MCF 10A (cell line): ENCODE data around the gene ADAM17. TPM values are rescaled to one million over a fixed set of nuclear protein-coding genes. Genes with fewer than 3 reads are reported as not detected.

Experiments used
- BruUV-seq: library from RNA; stranded (reverse); fragments of 400-500 nt; replicated peaks from 2 replicates; lab custom pipeline; 2021; lab: Mats Ljungman, UMichigan
- CTCF ChIA-PET: fragments of 300-600 bp; sonication (Branson Sonifier 250); formaldehyde crosslinking; extraction: SDS; loops from one replicate; lab custom pipeline; 2021; ENCODE audit warnings: antibody characterized with exemption, inconsistent platforms; lab: Yijun Ruan, JAX
- POLR2A ChIA-PET: fragments of 300-600, 350-650 bp; sonication (Branson Sonifier 250); formaldehyde crosslinking; extraction: SDS; loops from one replicate; lab custom pipeline; 2020; ENCODE audit warnings: antibody characterized with exemption, inconsistent platforms; lab: Yijun Ruan, JAX
- DNase-seq: peaks from one replicate; pipeline ENCODE4 v3.0.0-alpha.2; 2018; ENCODE audit not compliant: unreplicated experiment
- H3K27ac Mint-ChIP-seq: one replicate; pipeline ENCODE4 v1.8.0; 2022; ENCODE audit warnings: mild to moderate bottlenecking, low read depth, mixed read lengths; ENCODE audit not compliant: unreplicated experiment
- H3K27me3 Mint-ChIP-seq: one replicate; pipeline ENCODE4 v1.8.0; 2022; ENCODE audit warnings: mixed read lengths; ENCODE audit not compliant: insufficient read depth, unreplicated experiment
- H3K36me3 Mint-ChIP-seq: one replicate; pipeline ENCODE4 v1.8.0; 2022; ENCODE audit warnings: mild to moderate bottlenecking, moderate library complexity, mixed read lengths; ENCODE audit not compliant: insufficient read depth, unreplicated experiment
- H3K4me1 Mint-ChIP-seq: one replicate; pipeline ENCODE4 v1.8.0; 2022; ENCODE audit warnings: mixed read lengths; ENCODE audit not compliant: insufficient read depth, unreplicated experiment
- H3K4me3 Mint-ChIP-seq: one replicate; pipeline ENCODE4 v1.8.0; 2022; ENCODE audit warnings: mild to moderate bottlenecking, moderate library complexity, mixed read lengths; ENCODE audit not compliant: unreplicated experiment
- H3K9me3 Mint-ChIP-seq: one replicate; pipeline ENCODE4 v1.8.0; 2022; ENCODE audit warnings: mixed read lengths; ENCODE audit not compliant: unreplicated experiment
- intact Hi-C: fragments of 100-400 bp; cut with micrococcal nuclease; formaldehyde crosslinking; loops from 2 replicates; pipeline ENCODE4 v1.14.1; 2022
- total RNA-seq: library from RNA; stranded (reverse); gene quantifications from 2 replicates; pipeline ENCODE4 v1.2.3, GENCODE V29; 2022
- TF ChIP-seq, protein P1 (sequence below): fragments of 200-600 bp; IDR thresholded peaks from one replicate; pipeline ENCODE4 v1.8.0; 2022; ENCODE audit warnings: antibody characterized with exemption, mild to moderate bottlenecking; ENCODE audit not compliant: unreplicated experiment

The ADAM17 gene
- total RNA-seq, 1 experiment from 2014 or later = 44.3 TPM

DNA sequence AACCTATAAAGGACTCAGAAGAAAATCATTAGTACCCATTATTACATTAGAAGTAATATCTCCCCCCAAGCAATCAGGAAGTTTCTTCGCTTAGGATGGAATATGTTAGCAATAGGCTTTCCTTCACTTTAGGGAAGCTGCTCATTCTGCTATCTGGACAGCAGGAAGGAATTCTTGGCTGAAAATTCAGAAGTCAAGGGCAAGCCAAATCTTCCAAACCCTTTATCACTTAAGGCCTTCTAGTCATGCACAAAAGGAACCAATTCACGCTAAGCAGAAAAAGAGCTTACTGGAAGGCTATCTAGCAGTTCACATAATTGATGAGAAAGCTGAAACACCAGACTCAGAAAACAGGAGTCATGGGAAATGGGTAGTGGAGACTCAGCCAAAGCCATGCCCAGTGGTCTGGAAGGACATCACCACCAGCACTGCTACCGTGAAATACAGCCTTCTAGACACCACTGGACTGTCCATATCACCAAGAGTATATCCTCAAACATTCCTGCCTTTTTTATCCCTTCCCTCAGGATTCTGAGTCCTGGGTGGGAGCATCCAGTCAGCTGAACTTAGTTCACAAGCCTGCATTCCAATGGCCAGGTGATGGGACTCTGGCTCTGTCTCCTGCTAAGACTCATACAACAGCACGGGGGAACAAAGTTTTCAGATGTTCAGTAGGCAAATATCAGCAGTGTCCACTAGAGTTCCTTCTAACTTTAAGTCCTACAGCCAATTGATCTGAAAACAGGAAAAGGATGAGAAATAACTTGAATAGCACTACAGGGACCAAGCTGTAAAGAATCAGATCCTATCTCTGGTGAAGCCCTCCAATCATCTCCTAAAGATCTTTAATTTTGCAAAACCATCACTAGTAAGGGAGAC is 14.8 kb upstream of the ADAM17 start:
- ChIA-PET POLR2A (interaction anchor here (0.5 to 2.9 kb wide), 6 partner anchors 14 to 160 kb away, joined by 3 to 21 read pairs (median 4); partner anchors contain the start of genes ADAM17 and YWHAQ), CTCF (interaction anchor here (0.6 to 2.2 kb wide), 6 partner anchors 9 to 200 kb away, joined by 3 to 7 read pairs (median 4); no protein-coding TSS in a partner anchor)
- BruUV-seq = no TSS peak
- no peak for DNase-seq
- H3K4me1 Mint-ChIP-seq = peaks cover 12% of the 10 kb centered on the region
- TF ChIP-seq, protein P1, sequence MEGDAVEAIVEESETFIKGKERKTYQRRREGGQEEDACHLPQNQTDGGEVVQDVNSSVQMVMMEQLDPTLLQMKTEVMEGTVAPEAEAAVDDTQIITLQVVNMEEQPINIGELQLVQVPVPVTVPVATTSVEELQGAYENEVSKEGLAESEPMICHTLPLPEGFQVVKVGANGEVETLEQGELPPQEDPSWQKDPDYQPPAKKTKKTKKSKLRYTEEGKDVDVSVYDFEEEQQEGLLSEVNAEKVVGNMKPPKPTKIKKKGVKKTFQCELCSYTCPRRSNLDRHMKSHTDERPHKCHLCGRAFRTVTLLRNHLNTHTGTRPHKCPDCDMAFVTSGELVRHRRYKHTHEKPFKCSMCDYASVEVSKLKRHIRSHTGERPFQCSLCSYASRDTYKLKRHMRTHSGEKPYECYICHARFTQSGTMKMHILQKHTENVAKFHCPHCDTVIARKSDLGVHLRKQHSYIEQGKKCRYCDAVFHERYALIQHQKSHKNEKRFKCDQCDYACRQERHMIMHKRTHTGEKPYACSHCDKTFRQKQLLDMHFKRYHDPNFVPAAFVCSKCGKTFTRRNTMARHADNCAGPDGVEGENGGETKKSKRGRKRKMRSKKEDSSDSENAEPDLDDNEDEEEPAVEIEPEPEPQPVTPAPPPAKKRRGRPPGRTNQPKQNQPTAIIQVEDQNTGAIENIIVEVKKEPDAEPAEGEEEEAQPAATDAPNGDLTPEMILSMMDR = no peak
- intact Hi-C loops = no loop called here
- H3K27ac Mint-ChIP-seq = no peak overlapping the region
- no peaks in the 10 kb centered on the region for H3K27me3 Mint-ChIP-seq
- no peaks in the 10 kb centered on the region for H3K9me3 Mint-ChIP-seq
- H3K4me3 Mint-ChIP-seq = no peak overlapping the region
- H3K36me3 Mint-ChIP-seq = peaks cover 13% of the 10 kb centered on the region

DNA sequence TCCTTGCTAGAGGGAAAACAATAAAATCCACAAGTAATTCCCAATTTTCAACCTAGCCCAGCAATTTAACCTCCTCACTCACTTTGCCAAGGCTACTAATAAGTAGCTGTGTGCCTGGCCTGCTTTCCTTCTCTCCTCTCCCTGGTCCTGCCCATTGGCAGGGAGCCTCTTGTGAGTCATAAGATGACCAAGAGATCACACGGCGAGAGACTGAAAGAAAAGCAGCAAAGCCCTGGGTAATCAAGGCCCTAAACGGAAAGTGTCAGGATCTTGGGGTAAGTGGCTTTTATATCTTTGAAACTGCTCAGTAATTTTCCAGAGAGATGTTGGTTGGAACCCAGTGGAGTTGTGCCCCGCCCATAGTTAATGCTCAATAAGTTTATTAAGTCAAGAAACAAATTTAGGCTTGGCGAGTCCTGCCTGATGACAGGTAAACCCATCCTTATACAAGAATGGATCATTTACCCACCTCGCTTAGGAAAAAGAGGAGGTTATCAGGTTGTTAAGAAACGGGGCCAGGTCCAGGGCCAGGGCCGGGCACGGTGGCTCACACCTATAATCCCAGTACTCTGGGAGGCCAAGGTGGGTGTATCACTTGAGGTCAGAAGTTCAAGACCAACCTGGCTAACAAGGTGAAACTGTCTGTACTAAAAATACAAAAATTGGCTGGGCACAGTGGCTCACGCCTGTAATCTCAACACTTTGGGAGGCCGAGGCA is 10.0 kb upstream of the ADAM17 start:
- CTCF ChIA-PET = interaction anchor here (0.6 to 1.2 kb wide), 2 partner anchors 16 to 63 kb away, joined by 3 to 4 read pairs; no protein-coding TSS in a partner anchor
- Mint-ChIP-seq H3K36me3 (peaks cover 8% of the 10 kb centered on the region), H3K4me3 (peak overlapping the region; percentile 67), H3K27me3 (no peaks in the 10 kb centered on the region), H3K4me1 (peaks cover 9% of the 10 kb centered on the region), H3K9me3 (no peaks in the 10 kb centered on the region), H3K27ac (peak overlapping the region; percentile 97)
- POLR2A ChIA-PET = interaction anchor here (0.6 to 2.3 kb wide), 13 partner anchors 10 to 188 kb away, joined by 3 to 58 read pairs (median 3); partner anchors contain the start of gene ADAM17
- intact Hi-C loops = no loop called here
- TSS peak; percentile 79 for BruUV-seq
- DNase-seq = peak; percentile 94
- TF ChIP-seq, protein P1 = no peak

DNA sequence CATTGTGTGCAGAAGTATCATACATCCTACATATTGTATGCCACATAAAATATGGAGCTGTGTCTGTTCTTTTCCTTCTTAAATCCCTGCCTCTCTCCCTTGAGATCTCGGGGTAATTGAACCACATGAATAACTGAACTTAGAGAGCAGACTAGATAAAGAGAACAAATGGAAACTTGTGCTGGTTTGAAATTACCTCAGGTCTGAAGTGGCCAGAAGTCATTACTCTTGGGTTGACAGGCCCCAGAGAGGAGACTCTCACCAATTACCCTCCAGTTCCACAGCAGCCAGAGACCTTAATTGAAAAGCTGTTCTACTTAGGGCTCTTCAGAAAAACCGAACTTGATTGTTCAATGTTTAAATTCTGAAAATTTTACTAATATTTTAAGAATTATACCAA is 5.0 kb upstream of the ADAM17 start:
- ChIA-PET CTCF (interaction anchor here (0.7 kb wide), 1 partner anchor 72 kb away, joined by 3 read pairs; no protein-coding TSS in a partner anchor), POLR2A (interaction anchor here (0.6 to 2.7 kb wide), 4 partner anchors 18 to 346 kb away, joined by 3 to 27 read pairs (median 4); partner anchors contain the start of gene YWHAQ)
- H3K36me3 Mint-ChIP-seq = peaks cover 6% of the 10 kb centered on the region
- BruUV-seq = no TSS peak
- TF ChIP-seq, protein P1 = no peak
- no peaks in the 10 kb centered on the region for H3K27me3 Mint-ChIP-seq
- H3K9me3 Mint-ChIP-seq = no peaks in the 10 kb centered on the region
- no peak for DNase-seq
- H3K4me1 Mint-ChIP-seq = peaks cover 20% of the 10 kb centered on the region
- no peak overlapping the region for H3K27ac Mint-ChIP-seq
- intact Hi-C loops = no loop called here
- H3K4me3 Mint-ChIP-seq = no peak overlapping the region
